Neural cell (in vitro differentiated cells): ENCODE data around the gene HPN. TPM values are rescaled to one million over a fixed set of nuclear protein-coding genes. Genes with fewer than 3 reads are reported as not detected.

Source experiments
- H2AFZ ChIP-seq: fragments of 200-600, 300-800 bp; sonication (generic), shearing (Covaris generic); 2 replicates; pipeline ENCODE4 v1.6.0; 2014; ENCODE audit warnings: low read depth, mild to moderate bottlenecking, antibody characterized with exemption, low read length, moderate library complexity
- H3F3A ChIP-seq: fragments of 200-600 bp; shearing (Covaris generic); 2 replicates; pipeline ENCODE4 v1.6.1; 2016; ENCODE audit warnings: mild to moderate bottlenecking, moderate library complexity, mixed read lengths, antibody characterized with exemption, low read length; ENCODE audit not compliant: insufficient read depth, poor library complexity, severe bottlenecking
- H3K27ac ChIP-seq: fragments of 200-600, 300-800 bp; sonication (generic), shearing (Covaris generic); 2 replicates; pipeline ENCODE4 v1.5.1; 2014; ENCODE audit warnings: mild to moderate bottlenecking, low read length, moderate library complexity
- H3K27me3 ChIP-seq: fragments of 300-800, 200-600 bp; sonication (generic), shearing (Covaris generic); 2 replicates; pipeline ENCODE4 v1.6.0; 2014; ENCODE audit warnings: mild to moderate bottlenecking, low read depth, low read length, moderate library complexity; ENCODE audit not compliant: insufficient read depth
- H3K36me3 ChIP-seq: fragments of 300-800, 200-600 bp; sonication (generic), shearing (Covaris generic); 2 replicates; pipeline ENCODE4 v1.5.1; 2014; ENCODE audit warnings: mild to moderate bottlenecking, antibody characterized with exemption, low read length, moderate library complexity; ENCODE audit not compliant: insufficient read depth
- H3K4me2 ChIP-seq: fragments of 300-800, 200-600 bp; sonication (generic), shearing (Covaris generic); 2 replicates; pipeline ENCODE4 v1.6.0; 2014; ENCODE audit warnings: mild to moderate bottlenecking, low read length
- H3K4me3 ChIP-seq: fragments of 300-800, 200-600 bp; sonication (generic), shearing (Covaris generic); 2 replicates; pipeline ENCODE4 v1.5.1; 2014; ENCODE audit warnings: mild to moderate bottlenecking, low read length, moderate library complexity
- H3K79me2 ChIP-seq: fragments of 200-600 bp; shearing (Covaris generic); replicated peaks from 2 replicates; pipeline ENCODE4 v1.6.0; 2014; ENCODE audit warnings: mild to moderate bottlenecking, low read length, moderate library complexity; ENCODE audit not compliant: insufficient read depth
- H3K9ac ChIP-seq: fragments of 300-800, 200-600 bp; sonication (generic), shearing (Covaris generic); 2 replicates; pipeline ENCODE4 v1.6.1; 2016; ENCODE audit warnings: mild to moderate bottlenecking, low read length, mixed read lengths
- H3K9me2 ChIP-seq: fragments of 200-600 bp; shearing (Covaris generic); 2 replicates; pipeline ENCODE4 v1.6.1; 2016; ENCODE audit warnings: mild to moderate bottlenecking, low read length, mixed read lengths; ENCODE audit not compliant: insufficient read depth
- H3K9me3 ChIP-seq: fragments of 200-600, 300-800 bp; sonication (generic), shearing (Covaris generic); 2 replicates; pipeline ENCODE4 v1.6.1; 2016; ENCODE audit warnings: mild to moderate bottlenecking, mixed run types, low read length, moderate library complexity, mixed read lengths
- H4K20me1 ChIP-seq: fragments of 200-600 bp; shearing (Covaris generic); 2 replicates; pipeline ENCODE4 v1.6.1; 2016; ENCODE audit warnings: mild to moderate bottlenecking, mixed run types; ENCODE audit not compliant: insufficient read depth
- EP300 ChIP-seq: fragments of 450-650 bp; conservative IDR thresholded peaks from 2 replicates; pipeline ENCODE4 v1.6.1; 2014; ENCODE audit warnings: antibody characterized with exemption, mild to moderate bottlenecking, moderate library complexity; ENCODE audit not compliant: poor library complexity, severe bottlenecking
- EZH2 ChIP-seq: fragments of 200-600, 300-800 bp; shearing (Covaris generic), sonication (generic); IDR thresholded peaks from 2 replicates; pipeline ENCODE4 v1.6.1; 2014; ENCODE audit warnings: antibody characterized with exemption, low read length, borderline replicate concordance, mild to moderate bottlenecking; ENCODE audit not compliant: insufficient read depth, poor library complexity, severe bottlenecking
- MXI1 ChIP-seq: fragments of 450-650 bp; conservative IDR thresholded peaks from 2 replicates; pipeline ENCODE4 v1.6.1; 2014; ENCODE audit warnings: antibody characterized with exemption, mild to moderate bottlenecking; ENCODE audit not compliant: poor library complexity, severe bottlenecking
- POLR2AphosphoS5 ChIP-seq: IDR thresholded peaks from 2 replicates; pipeline ENCODE4 v1.6.1; 2012
- RAD21 ChIP-seq: fragments of 450-650 bp; conservative IDR thresholded peaks from 2 replicates; pipeline ENCODE4 v1.6.1; 2014; ENCODE audit warnings: antibody characterized with exemption, mild to moderate bottlenecking, moderate library complexity
- SMC3 ChIP-seq: fragments of 450-650 bp; conservative IDR thresholded peaks from 2 replicates; pipeline ENCODE4 v1.6.1; 2014; ENCODE audit warnings: antibody characterized with exemption, mild to moderate bottlenecking, moderate library complexity; ENCODE audit not compliant: poor library complexity
- TAF1 ChIP-seq: IDR thresholded peaks from 2 replicates; pipeline ENCODE4 v1.6.1; 2012; ENCODE audit warnings: low read depth
- polyA plus RNA-seq: library from polyadenylated mRNA; depleted of rRNA; stranded (reverse); fragments of >200 nt; gene quantifications from 2 replicates; pipeline ENCODE4 v1.2.3, GENCODE V29; 2014
- TF ChIP-seq, protein P1 (sequence below): IDR thresholded peaks from 2 replicates; pipeline ENCODE4 v1.6.1; 2012; ENCODE audit warnings: borderline replicate concordance
- TF ChIP-seq, protein P2 (sequence below): fragments of 450-650 bp; IDR thresholded peaks from 2 replicates; pipeline ENCODE4 v1.5.1; 2014; ENCODE audit warnings: antibody characterized with exemption, mild to moderate bottlenecking, moderate library complexity; ENCODE audit not compliant: poor library complexity, severe bottlenecking

The HPN gene
- polyA plus RNA-seq, 1 donor from 2014 or later, result 0.15 TPM

DNA sequence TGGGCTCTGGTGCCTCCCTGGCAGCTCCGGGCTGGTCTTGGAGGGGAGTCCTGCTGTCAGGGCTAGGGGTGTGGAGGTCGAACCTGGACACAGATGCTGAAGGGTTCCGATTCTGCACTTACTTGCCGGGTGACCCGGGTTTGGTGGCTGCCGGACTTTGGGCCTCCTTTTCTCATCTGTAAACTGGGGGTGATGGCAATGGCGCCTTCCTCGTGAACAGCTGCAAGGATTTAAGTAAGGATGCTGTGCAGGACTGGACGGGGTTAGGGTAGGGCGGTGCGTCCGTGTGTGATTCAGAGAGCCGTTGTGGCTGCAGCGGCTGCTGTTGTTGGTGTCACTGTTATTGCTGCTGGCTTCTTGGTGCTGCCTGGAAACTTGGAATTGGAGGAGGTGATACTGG, 2.4 kb downstream of the HPN start:
- Histone ChIP-seq H3K9ac (no peak overlapping the region), H3K79me2 (no peaks in the 10 kb centered on the region), H2AFZ (no peak overlapping the region), H3F3A (no peaks in the 10 kb centered on the region), H3K27ac (no peak overlapping the region), H3K9me3 (no peaks in the 10 kb centered on the region), H4K20me1 (no peaks in the 10 kb centered on the region), H3K4me2 (no peak overlapping the region), H3K4me3 (no peak overlapping the region), H3K27me3 (no peaks in the 10 kb centered on the region), H3K36me3 (no peaks in the 10 kb centered on the region), H3K9me2 (no peaks in the 10 kb centered on the region)
- no peak for TF ChIP-seq SMC3
- no peak for TF ChIP-seq TAF1

DNA sequence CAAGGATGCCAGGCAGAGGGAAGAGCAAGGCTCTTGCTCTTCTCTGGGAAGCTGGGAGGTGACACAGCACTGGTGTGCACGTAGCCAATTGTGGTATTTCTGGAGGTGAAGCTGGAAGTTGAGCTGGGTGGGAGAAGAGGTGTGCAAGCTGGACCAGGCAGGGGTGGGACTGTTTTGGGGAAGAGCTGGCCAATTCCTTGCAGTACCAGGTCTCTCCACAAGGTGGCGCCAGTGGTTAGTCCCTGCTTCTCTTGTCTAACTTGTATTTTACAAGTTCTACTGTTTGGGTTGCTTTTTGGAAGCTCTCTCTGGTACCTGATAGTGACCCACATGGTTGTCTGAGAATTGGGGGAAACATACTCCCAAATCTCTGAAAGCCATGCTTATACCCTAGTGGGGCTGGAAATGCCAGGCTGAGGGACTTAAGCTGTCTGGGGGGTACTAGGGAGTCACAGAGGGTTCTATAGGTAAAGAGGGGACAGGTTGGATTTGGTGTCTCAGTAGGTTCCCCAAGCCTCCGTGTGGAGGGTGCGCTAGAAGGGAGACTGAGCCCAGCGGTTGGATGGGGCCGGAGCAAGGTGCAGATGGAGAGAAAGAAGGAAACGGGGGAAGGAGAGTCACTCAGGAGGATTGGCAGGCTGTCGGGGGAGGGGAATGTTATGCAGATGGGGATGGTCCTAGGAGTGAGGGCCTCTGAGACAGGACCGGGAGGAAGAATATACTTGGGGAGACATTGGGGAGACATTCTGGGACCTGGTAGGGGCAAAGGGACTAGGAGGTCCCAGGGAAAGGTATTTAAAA, 3.0 kb downstream of the HPN start:
- no peaks in the 10 kb centered on the region for H4K20me1 ChIP-seq
- H3K27me3 ChIP-seq, result no peaks in the 10 kb centered on the region
- no peaks in the 10 kb centered on the region for H3K9me2 ChIP-seq
- TF ChIP-seq EZH2 (no peak), POLR2AphosphoS5 (no peak), MXI1 (no peak), EP300 (no peak), TAF1 (no peak), SMC3 (peak; percentile 69), RAD21 (peak; percentile 62)
- TF ChIP-seq, protein P1, sequence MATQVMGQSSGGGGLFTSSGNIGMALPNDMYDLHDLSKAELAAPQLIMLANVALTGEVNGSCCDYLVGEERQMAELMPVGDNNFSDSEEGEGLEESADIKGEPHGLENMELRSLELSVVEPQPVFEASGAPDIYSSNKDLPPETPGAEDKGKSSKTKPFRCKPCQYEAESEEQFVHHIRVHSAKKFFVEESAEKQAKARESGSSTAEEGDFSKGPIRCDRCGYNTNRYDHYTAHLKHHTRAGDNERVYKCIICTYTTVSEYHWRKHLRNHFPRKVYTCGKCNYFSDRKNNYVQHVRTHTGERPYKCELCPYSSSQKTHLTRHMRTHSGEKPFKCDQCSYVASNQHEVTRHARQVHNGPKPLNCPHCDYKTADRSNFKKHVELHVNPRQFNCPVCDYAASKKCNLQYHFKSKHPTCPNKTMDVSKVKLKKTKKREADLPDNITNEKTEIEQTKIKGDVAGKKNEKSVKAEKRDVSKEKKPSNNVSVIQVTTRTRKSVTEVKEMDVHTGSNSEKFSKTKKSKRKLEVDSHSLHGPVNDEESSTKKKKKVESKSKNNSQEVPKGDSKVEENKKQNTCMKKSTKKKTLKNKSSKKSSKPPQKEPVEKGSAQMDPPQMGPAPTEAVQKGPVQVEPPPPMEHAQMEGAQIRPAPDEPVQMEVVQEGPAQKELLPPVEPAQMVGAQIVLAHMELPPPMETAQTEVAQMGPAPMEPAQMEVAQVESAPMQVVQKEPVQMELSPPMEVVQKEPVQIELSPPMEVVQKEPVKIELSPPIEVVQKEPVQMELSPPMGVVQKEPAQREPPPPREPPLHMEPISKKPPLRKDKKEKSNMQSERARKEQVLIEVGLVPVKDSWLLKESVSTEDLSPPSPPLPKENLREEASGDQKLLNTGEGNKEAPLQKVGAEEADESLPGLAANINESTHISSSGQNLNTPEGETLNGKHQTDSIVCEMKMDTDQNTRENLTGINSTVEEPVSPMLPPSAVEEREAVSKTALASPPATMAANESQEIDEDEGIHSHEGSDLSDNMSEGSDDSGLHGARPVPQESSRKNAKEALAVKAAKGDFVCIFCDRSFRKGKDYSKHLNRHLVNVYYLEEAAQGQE, result no peak
- TF ChIP-seq, protein P2, sequence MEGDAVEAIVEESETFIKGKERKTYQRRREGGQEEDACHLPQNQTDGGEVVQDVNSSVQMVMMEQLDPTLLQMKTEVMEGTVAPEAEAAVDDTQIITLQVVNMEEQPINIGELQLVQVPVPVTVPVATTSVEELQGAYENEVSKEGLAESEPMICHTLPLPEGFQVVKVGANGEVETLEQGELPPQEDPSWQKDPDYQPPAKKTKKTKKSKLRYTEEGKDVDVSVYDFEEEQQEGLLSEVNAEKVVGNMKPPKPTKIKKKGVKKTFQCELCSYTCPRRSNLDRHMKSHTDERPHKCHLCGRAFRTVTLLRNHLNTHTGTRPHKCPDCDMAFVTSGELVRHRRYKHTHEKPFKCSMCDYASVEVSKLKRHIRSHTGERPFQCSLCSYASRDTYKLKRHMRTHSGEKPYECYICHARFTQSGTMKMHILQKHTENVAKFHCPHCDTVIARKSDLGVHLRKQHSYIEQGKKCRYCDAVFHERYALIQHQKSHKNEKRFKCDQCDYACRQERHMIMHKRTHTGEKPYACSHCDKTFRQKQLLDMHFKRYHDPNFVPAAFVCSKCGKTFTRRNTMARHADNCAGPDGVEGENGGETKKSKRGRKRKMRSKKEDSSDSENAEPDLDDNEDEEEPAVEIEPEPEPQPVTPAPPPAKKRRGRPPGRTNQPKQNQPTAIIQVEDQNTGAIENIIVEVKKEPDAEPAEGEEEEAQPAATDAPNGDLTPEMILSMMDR, result peak; percentile 84
- H3K9ac ChIP-seq, result no peak overlapping the region
- H3K4me2 ChIP-seq, result no peak overlapping the region
- no peaks in the 10 kb centered on the region for H3F3A ChIP-seq
- H3K79me2 ChIP-seq, result no peaks in the 10 kb centered on the region
- H3K36me3 ChIP-seq, result no peaks in the 10 kb centered on the region
- no peaks in the 10 kb centered on the region for H3K9me3 ChIP-seq
- no peak overlapping the region for H3K4me3 ChIP-seq
- H2AFZ ChIP-seq, result no peak overlapping the region
- no peak overlapping the region for H3K27ac ChIP-seq
